Naive thymus-derived CD4-positive, alpha-beta T cell (primary cell): ENCODE data around the gene HIF3A. TPM values are rescaled to one million over a fixed set of nuclear protein-coding genes. Genes with fewer than 3 reads are reported as not detected.

Experiments used
- ATAC-seq: fragments of 150-1000 bp; cut with Tn5 transposase; 2 replicates; pipeline ENCODE4 v1.10.0; 2021; ENCODE audit warnings: mild to moderate bottlenecking, moderate library complexity
- CTCF ChIA-PET: fragments of 350-600 bp; sonication (Branson Sonifier 250); formaldehyde crosslinking; loops from one replicate; lab custom pipeline; 2021; ENCODE audit warnings: antibody characterized with exemption; lab: Charles Lee
- POLR2A ChIA-PET: fragments of 350-600 bp; sonication (Branson Sonifier 250); formaldehyde crosslinking; loops from one replicate; lab custom pipeline; 2021; ENCODE audit warnings: antibody characterized with exemption, inconsistent platforms; lab: Charles Lee
- DNase-seq, 9 donors: peaks; one replicate each; pipeline versions ENCODE4 v3.0.0 to v3.0.0-alpha.2; 2020 to 2022; ENCODE audit warnings: mixed read lengths in 1 of 9
- H3K27ac ChIP-seq: one replicate; pipeline ENCODE4 v1.7.0; 2013; ENCODE audit warnings: mild to moderate bottlenecking, low read depth, low read length, moderate library complexity
- H3K27me3 ChIP-seq, 2 donors: one replicate each; pipeline ENCODE4 v1.7.0; 2013; ENCODE audit warnings: low read length in 2 of 2, mild to moderate bottlenecking in 2 of 2, moderate library complexity in 2 of 2; ENCODE audit not compliant: control insufficient read depth in 2 of 2, insufficient read depth in 2 of 2
- H3K36me3 ChIP-seq, 3 experiments: 1 replicate in 2 of 3; 2 replicates in 1 of 3; pipeline ENCODE4 v1.7.0; 2013; ENCODE audit warnings: low read length in 3 of 3, mild to moderate bottlenecking in 3 of 3, moderate library complexity in 1 of 3; ENCODE audit not compliant: insufficient read depth in 3 of 3, control insufficient read depth in 2 of 3
- H3K4me1 ChIP-seq, 2 donors: one replicate each; pipeline ENCODE4 v1.7.0; 2013; ENCODE audit warnings: low read length in 2 of 2, mild to moderate bottlenecking in 2 of 2, moderate library complexity in 1 of 2; ENCODE audit not compliant: control insufficient read depth in 2 of 2, insufficient read depth in 2 of 2
- H3K4me3 ChIP-seq: 2 replicates; pipeline ENCODE4 v1.7.0; 2013; ENCODE audit warnings: mild to moderate bottlenecking, low read length
- H3K9me3 ChIP-seq, 3 experiments: 1 replicate in 2 of 3; 2 replicates in 1 of 3; pipeline ENCODE4 v1.7.0; 2013; ENCODE audit warnings: low read length in 3 of 3; ENCODE audit not compliant: control insufficient read depth in 2 of 3
- H3K27ac Mint-ChIP-seq, 9 donors: one replicate each; pipeline ENCODE4 v1.8.0; 2020 to 2022; ENCODE audit warnings: mixed read lengths in 9 of 9, mild to moderate bottlenecking in 8 of 9, moderate library complexity in 5 of 9, inconsistent platforms in 2 of 9
- H3K27me3 Mint-ChIP-seq, 5 donors: one replicate each; pipeline ENCODE4 v1.8.0; 2021 to 2022; ENCODE audit warnings: mixed read lengths in 5 of 5, mild to moderate bottlenecking in 1 of 5
- H3K36me3 Mint-ChIP-seq, 5 donors: one replicate each; pipeline ENCODE4 v1.8.0; 2020 to 2022; ENCODE audit warnings: mixed read lengths in 5 of 5, mild to moderate bottlenecking in 3 of 5, inconsistent platforms in 1 of 5
- H3K4me1 Mint-ChIP-seq, 7 donors: one replicate each; pipeline ENCODE4 v1.8.0; 2020 to 2022; ENCODE audit warnings: mixed read lengths in 7 of 7, mild to moderate bottlenecking in 3 of 7, inconsistent platforms in 1 of 7
- H3K4me3 Mint-ChIP-seq, 10 donors: one replicate each; pipeline ENCODE4 v1.8.0; 2020 to 2022; ENCODE audit warnings: mild to moderate bottlenecking in 10 of 10, mixed read lengths in 10 of 10, moderate library complexity in 6 of 10, inconsistent platforms in 2 of 10
- H3K9me3 Mint-ChIP-seq, 11 donors: one replicate each; pipeline ENCODE4 v1.8.0; 2020 to 2022; ENCODE audit warnings: mixed read lengths in 11 of 11, mild to moderate bottlenecking in 4 of 11, inconsistent platforms in 1 of 11, moderate library complexity in 1 of 11
- intact Hi-C, 2 donors: fragments of 100-400 bp; cut with micrococcal nuclease; formaldehyde crosslinking; loops; one replicate each; pipeline ENCODE4 v1.15.1; 2023
- polyA plus RNA-seq, 2 donors: library from polyadenylated mRNA; unstranded; fragments of 300-500 nt; fragmentation: Illumina TruSeq; gene quantifications; one replicate each; pipeline ENCODE4 v1.2.3, GENCODE V29; 2021
- total RNA-seq, 6 experiments: library from RNA in 5 of 6; stranded (reverse) in 5 of 6; gene quantifications; 1 replicate in 5 of 6; 2 replicates in 1 of 6; pipeline ENCODE4 v1.2.3 and lab custom pipeline; 2021 to 2026

Gene HIF3A
- total and polyA plus RNA-seq, 7 experiments from 2014 or later = not detected

GRCh38 chr19:46367426-46367825 lies 70.6 kb downstream of the HIF3A start:
- H3K4me3 ChIP-seq = no peak overlapping the region
- POLR2A ChIA-PET = no interaction called here
- Mint-ChIP-seq H3K4me1 (peaks cover 22 to 65% (median 52%) of the 10 kb centered on the region in 7 donors), H3K27ac (peak overlapping the region in 1 of 9 donors; percentile 21), H3K4me3 (no peak overlapping the region), H3K27me3 (no peaks in the 10 kb centered on the region), H3K36me3 (peaks cover 5 to 29% (median 11%) of the 10 kb centered on the region in 5 donors), H3K9me3 (no peaks in the 10 kb centered on the region)
- peaks cover 0 to 23% (median 0%) of the 10 kb centered on the region in 3 experiments for H3K36me3 ChIP-seq
- intact Hi-C loops = no loop called here
- ATAC-seq = no peak
- CTCF ChIA-PET = interaction anchor here (0.9 kb wide), 1 partner anchor 21 kb away, joined by 3 read pairs; the partner anchor contains the start of gene PPP5C
- H3K27me3 ChIP-seq = no peaks in the 10 kb centered on the region
- peaks cover 4 to 8% of the 10 kb centered on the region in 2 donors for H3K4me1 ChIP-seq
- DNase-seq = no peak
- H3K9me3 ChIP-seq = no peaks in the 10 kb centered on the region
- no peak overlapping the region for H3K27ac ChIP-seq

- H3K4me1 Mint-ChIP-seq = peaks cover 22 to 66% (median 57%) of the 10 kb centered on the region in 7 donors
- ChIA-PET POLR2A (no interaction called here), CTCF (interaction anchor here (0.6 to 1.1 kb wide), 3 partner anchors 22 to 131 kb away, joined by 3 to 4 read pairs (median 3); partner anchors contain the start of gene PPP5C)
Observed at GRCh38 chr19:46368116-46368515, 71.3 kb downstream of the HIF3A start.

GRCh38 chr19:46369817-46370216 lies 73.0 kb downstream of the HIF3A start:
- Histone ChIP-seq H3K27ac (no peak overlapping the region), H3K27me3 (no peaks in the 10 kb centered on the region), H3K4me3 (no peak overlapping the region), H3K4me1 (peaks cover 4 to 8% of the 10 kb centered on the region in 2 donors), H3K36me3 (peaks cover 0 to 19% (median 0%) of the 10 kb centered on the region in 3 experiments), H3K9me3 (no peaks in the 10 kb centered on the region)
- ChIA-PET CTCF (interaction anchor here (1.1 kb wide), 1 partner anchor 12 kb away, joined by 4 read pairs; no protein-coding TSS in a partner anchor), POLR2A (no interaction called here)
- Mint-ChIP-seq H3K9me3 (no peaks in the 10 kb centered on the region), H3K4me1 (peaks cover 18 to 60% (median 44%) of the 10 kb centered on the region in 7 donors), H3K36me3 (peaks cover 0 to 19% (median 4%) of the 10 kb centered on the region in 5 donors), H3K27me3 (no peaks in the 10 kb centered on the region), H3K27ac (no peak overlapping the region), H3K4me3 (no peak overlapping the region)
- intact Hi-C loops = no loop called here
- no peak for ATAC-seq
- no peak for DNase-seq

More at GRCh38 chr19:46368116-46368515, 71.3 kb downstream of the HIF3A start:
- peaks cover 0 to 23% (median 0%) of the 10 kb centered on the region in 3 experiments for H3K36me3 ChIP-seq
- intact Hi-C loops = no loop called here
- ATAC-seq (no peak), DNase-seq (no peak)
- no peak overlapping the region for H3K4me3 Mint-ChIP-seq
- no peaks in the 10 kb centered on the region for H3K27me3 Mint-ChIP-seq
- H3K27ac Mint-ChIP-seq = no peak overlapping the region
- H3K27ac ChIP-seq = no peak overlapping the region
- no peaks in the 10 kb centered on the region for H3K9me3 Mint-ChIP-seq
- H3K4me3 ChIP-seq = no peak overlapping the region
- no peaks in the 10 kb centered on the region for H3K27me3 ChIP-seq
- H3K4me1 ChIP-seq = peaks cover 4 to 8% of the 10 kb centered on the region in 2 donors
- H3K36me3 Mint-ChIP-seq = peaks cover 5 to 29% (median 11%) of the 10 kb centered on the region in 5 donors
- H3K9me3 ChIP-seq = no peaks in the 10 kb centered on the region

GRCh38 chr19:46371371-46371901 lies 74.6 kb downstream of the HIF3A start:
- ATAC-seq (peak; percentile 38), DNase-seq (peak in 1 of 9 donors; percentile 22)
- Histone ChIP-seq H3K36me3 (peaks cover 0 to 25% (median 0%) of the 10 kb centered on the region in 3 experiments), H3K4me3 (no peak overlapping the region), H3K27me3 (no peaks in the 10 kb centered on the region), H3K27ac (no peak overlapping the region), H3K4me1 (peaks cover 4 to 5% of the 10 kb centered on the region in 2 donors), H3K9me3 (no peaks in the 10 kb centered on the region)
- Mint-ChIP-seq H3K36me3 (peaks cover 4 to 20% (median 7%) of the 10 kb centered on the region in 5 donors), H3K27me3 (no peaks in the 10 kb centered on the region), H3K9me3 (no peaks in the 10 kb centered on the region), H3K4me3 (peak overlapping the region in 5 of 10 donors; percentile 1 to 53 (median 8)), H3K27ac (peak overlapping the region in 4 of 9 donors; percentile 43 to 70 (median 64)), H3K4me1 (peaks cover 18 to 50% (median 33%) of the 10 kb centered on the region in 7 donors)
- CTCF ChIA-PET = no interaction called here
- POLR2A ChIA-PET = no interaction called here
- intact Hi-C loops = no loop called here

- no peak for ATAC-seq
- no peak overlapping the region for H3K4me3 ChIP-seq
- POLR2A ChIA-PET = no interaction called here
- peaks cover 0 to 36% (median 4%) of the 10 kb centered on the region in 3 experiments for H3K36me3 ChIP-seq
- H3K4me1 ChIP-seq = peaks cover 4 to 5% of the 10 kb centered on the region in 2 donors
- no peaks in the 10 kb centered on the region for H3K9me3 Mint-ChIP-seq
- peak overlapping the region in 1 of 9 donors; percentile 21 for H3K27ac Mint-ChIP-seq
- H3K27me3 ChIP-seq = no peaks in the 10 kb centered on the region
- no peak overlapping the region for H3K27ac ChIP-seq
- H3K27me3 Mint-ChIP-seq = no peaks in the 10 kb centered on the region
- CTCF ChIA-PET = no interaction called here
- H3K4me1 Mint-ChIP-seq = peaks cover 15 to 35% (median 30%) of the 10 kb centered on the region in 7 donors
- peaks cover 5 to 28% (median 8%) of the 10 kb centered on the region in 5 donors for H3K36me3 Mint-ChIP-seq
- DNase-seq = no peak
- H3K9me3 ChIP-seq = no peaks in the 10 kb centered on the region
- H3K4me3 Mint-ChIP-seq = no peak overlapping the region
- intact Hi-C loops = no loop called here
Observed at GRCh38 chr19:46372901-46373490, 76.2 kb downstream of the HIF3A start.

GRCh38 chr19:46373491-46374359 lies 76.9 kb downstream of the HIF3A start:
- Mint-ChIP-seq H3K4me3 (no peak overlapping the region), H3K9me3 (no peaks in the 10 kb centered on the region), H3K27ac (no peak overlapping the region), H3K27me3 (no peaks in the 10 kb centered on the region), H3K4me1 (peaks cover 13 to 33% (median 28%) of the 10 kb centered on the region in 7 donors), H3K36me3 (peaks cover 4 to 35% (median 11%) of the 10 kb centered on the region in 5 donors)
- no peak for DNase-seq
- H3K27ac ChIP-seq = no peak overlapping the region
- CTCF ChIA-PET = no interaction called here
- H3K27me3 ChIP-seq = no peaks in the 10 kb centered on the region
- H3K9me3 ChIP-seq = no peaks in the 10 kb centered on the region
- POLR2A ChIA-PET = no interaction called here
- H3K36me3 ChIP-seq = peaks cover 0 to 35% (median 4%) of the 10 kb centered on the region in 3 experiments
- intact Hi-C loops = no loop called here
- peaks cover 4 to 5% of the 10 kb centered on the region in 2 donors for H3K4me1 ChIP-seq
- H3K4me3 ChIP-seq = no peak overlapping the region
- ATAC-seq = peak; percentile 10
